HepG2 (cell line): ENCODE data around the gene GOLGA6L22. TPM values are rescaled to one million over a fixed set of nuclear protein-coding genes. Genes with fewer than 3 reads are reported as not detected.
"Not testable (repeated sequence)": the region's sequence is repeated elsewhere in the genome, so short reads cannot be mapped to it uniquely, and the experiment has no call there.

ENCODE experiments used
- ATAC-seq: fragments of 200-7000 bp; cut with Tn5 transposase; 3 replicates; pipeline ENCODE4 v1.9.1; 2020; ENCODE audit warnings: mild to moderate bottlenecking, moderate library complexity
- BruUV-seq: library from RNA; stranded (reverse); fragments of 400-500 nt; replicated peaks from 2 replicates; lab custom pipeline; 2021; lab: Mats Ljungman, UMichigan
- CTCF ChIA-PET: fragments of 300-600 bp; formaldehyde crosslinking; extraction: SDS; loops from one replicate; lab custom pipeline; 2021; ENCODE audit warnings: low total read pairs, inconsistent platforms, low intra/inter-chr PET ratio; lab: Yijun Ruan, JAX
- POLR2A ChIA-PET: fragments of 350-600 bp; sonication (Branson Sonifier 250); formaldehyde crosslinking; loops from one replicate; lab custom pipeline; 2020; ENCODE audit warnings: antibody characterized with exemption, inconsistent platforms; lab: Yijun Ruan, JAX
- DNase-seq: peaks from one replicate; pipeline ENCODE4 v3.0.0-alpha.2; 2015; ENCODE audit warnings: low spot score
- FAIRE-seq: peaks from 3 replicates; lab custom pipeline; 2011; peaks lifted over from hg19 to GRCh38; lab: Jason Lieb, UNC
- H2AFZ ChIP-seq: one replicate; pipeline ENCODE4 v1.6.1; 2011; ENCODE audit warnings: low read length, inconsistent platforms
- H3K27ac ChIP-seq: fragments of 300-600 bp; 3 replicates; pipeline ENCODE4 v1.8.0; 2011; ENCODE audit warnings: mixed run types, mild to moderate bottlenecking, mixed read lengths, low read length, inconsistent platforms; ENCODE audit not compliant: insufficient read depth; ENCODE audit errors: extremely low read length
- H3K27me3 ChIP-seq, 2 experiments: fragments of 200-600 bp in 1 of 2; 2 replicates in 1 of 2; 3 replicates in 1 of 2; pipeline versions ENCODE4 v1.6.0 to v1.8.0; 2011; ENCODE audit warnings: low read length in 2 of 2, mild to moderate bottlenecking in 2 of 2, moderate library complexity in 2 of 2, inconsistent platforms in 1 of 2; ENCODE audit not compliant: insufficient read depth in 2 of 2, control insufficient read depth in 1 of 2
- H3K36me3 ChIP-seq, 2 experiments: fragments of 200-600 bp in 1 of 2; replicated peaks in 1 of 2; 2 replicates in 1 of 2; 3 replicates in 1 of 2; pipeline versions ENCODE4 v1.5.1 to v1.8.0; 2011; ENCODE audit warnings: low read length in 2 of 2, inconsistent platforms in 1 of 2; ENCODE audit not compliant: insufficient read depth in 2 of 2, control insufficient read depth in 1 of 2
- H3K4me1 ChIP-seq: 2 replicates; pipeline ENCODE4 v1.5.1; 2012; ENCODE audit warnings: low read length, inconsistent platforms; ENCODE audit not compliant: insufficient read depth
- H3K4me2 ChIP-seq: 2 replicates; pipeline ENCODE4 v1.6.0; 2011; ENCODE audit warnings: low read depth, low read length, inconsistent platforms
- H3K4me3 ChIP-seq, 3 experiments: fragments of 200-600 bp in 1 of 3; sonication (generic), shearing (Covaris generic) in 1 of 3; replicated peaks in 1 of 3; 2 replicates each; pipeline ENCODE4 v1.5.1; 2011 to 2016; ENCODE audit warnings: low read length in 3 of 3, inconsistent platforms in 2 of 3, low read depth in 2 of 3, mild to moderate bottlenecking in 2 of 3, control low read depth in 1 of 3, mixed read lengths in 1 of 3; ENCODE audit not compliant: insufficient read depth in 1 of 3
- H3K79me2 ChIP-seq: one replicate; pipeline ENCODE4 v1.6.1; 2011; ENCODE audit warnings: low read length, inconsistent platforms; ENCODE audit not compliant: insufficient read depth
- H3K9ac ChIP-seq: 2 replicates; pipeline ENCODE4 v1.6.0; 2011; ENCODE audit warnings: mild to moderate bottlenecking, low read depth, low read length, inconsistent platforms; ENCODE audit not compliant: insufficient read depth
- H3K9me3 ChIP-seq: 2 replicates; pipeline ENCODE4 v1.5.1; 2012; ENCODE audit warnings: mild to moderate bottlenecking, low read length
- H4K20me1 ChIP-seq: 2 replicates; pipeline ENCODE4 v1.6.0; 2011; ENCODE audit warnings: inconsistent platforms, mild to moderate bottlenecking, low read length, moderate library complexity; ENCODE audit not compliant: insufficient read depth
- GABPA ChIP-seq, 2 experiments: IDR thresholded peaks; 2 replicates each; pipeline ENCODE4 v1.6.1; 2011 to 2016; ENCODE audit warnings: low read depth in 2 of 2, low read length in 1 of 2, missing biosample characterization in 1 of 2, missing genetic modification characterization in 1 of 2
- GABPB1 ChIP-seq: IDR thresholded peaks from 2 replicates; pipeline ENCODE4 v1.6.1; 2016; ENCODE audit warnings: mild to moderate bottlenecking, missing genetic modification reagents, moderate library complexity, missing compliant biosample characterization
- KMT2B ChIP-seq: IDR thresholded peaks from 2 replicates; pipeline ENCODE4 v1.6.1; 2016; ENCODE audit warnings: missing genetic modification reagents, missing compliant biosample characterization
- MAX ChIP-seq: IDR thresholded peaks from 2 replicates; pipeline ENCODE4 v1.6.1; 2012; ENCODE audit warnings: inconsistent platforms
- PHF8 ChIP-seq: sonication (generic); formaldehyde crosslinking; IDR thresholded peaks from 2 replicates; pipeline ENCODE4 v1.5.0; 2020; ENCODE audit warnings: missing genetic modification reagents
- POLR2A ChIP-seq, 2 experiments: IDR thresholded peaks; 2 replicates each; pipeline ENCODE4 v1.6.1; 2011; ENCODE audit warnings: low read depth in 2 of 2, low read length in 2 of 2, mild to moderate bottlenecking in 1 of 2, moderate library complexity in 1 of 2; ENCODE audit not compliant: insufficient read depth in 1 of 2
- POLR2G ChIP-seq: fragments of 200-400 bp; formaldehyde crosslinking; IDR thresholded peaks from 2 replicates; pipeline ENCODE4 v1.6.1; 2018; ENCODE audit warnings: mild to moderate bottlenecking, low read depth, low read length, moderate library complexity
- RBFOX2 ChIP-seq: fragments of 200-400 bp; formaldehyde crosslinking; IDR thresholded peaks from 2 replicates; pipeline ENCODE4 v1.6.1; 2017; ENCODE audit warnings: low read depth, mild to moderate bottlenecking, low read length
- SALL1 ChIP-seq: sonication (generic); formaldehyde crosslinking; IDR thresholded peaks from 2 replicates; pipeline ENCODE4 v1.8.0; 2022; ENCODE audit warnings: mild to moderate bottlenecking, missing genetic modification reagents
- TAF1 ChIP-seq: sonication (generic); formaldehyde crosslinking; IDR thresholded peaks from 2 replicates; pipeline ENCODE4 v1.4.0; 2020; ENCODE audit warnings: missing genetic modification reagents
- ZFX ChIP-seq: sonication (generic); formaldehyde crosslinking; IDR thresholded peaks from 2 replicates; pipeline ENCODE4 v1.4.0; 2020; ENCODE audit warnings: mild to moderate bottlenecking, low read depth, missing genetic modification reagents, moderate library complexity
- ZFY ChIP-seq: sonication (generic); formaldehyde crosslinking; IDR thresholded peaks from 2 replicates; pipeline ENCODE4 v1.4.0; 2020; ENCODE audit warnings: missing genetic modification reagents
- ZNF205 ChIP-seq: IDR thresholded peaks from 2 replicates; pipeline ENCODE4 v1.6.1; 2018; ENCODE audit warnings: missing biosample characterization, missing genetic modification reagents
- ZNF263 ChIP-seq: sonication (generic); formaldehyde crosslinking; IDR thresholded peaks from 2 replicates; pipeline ENCODE4 v1.4.0; 2020; ENCODE audit warnings: missing genetic modification reagents
- ZNF687 ChIP-seq: sonication (generic); formaldehyde crosslinking; IDR thresholded peaks from 2 replicates; pipeline ENCODE4 v1.5.1; 2020; ENCODE audit warnings: mild to moderate bottlenecking, missing genetic modification reagents, moderate library complexity
- WGBS: methylation state at CpG from one replicate; pipeline ENCODE4 v1.1.6; 2017; ENCODE audit warnings: low lambda C conversion rate; 5-methylcytosine and 5-hydroxymethylcytosine counted together
- in situ Hi-C: cut with HindIII; loops from 2 replicates; pipeline ENCODE4 v1.10.0; 2017; ENCODE audit warnings: low pct_unique_long_range_greater_than_20kb; ENCODE audit not compliant: extremely low pct_ligation_motif_present
- intact Hi-C: fragments of 100-400 bp; cut with micrococcal nuclease; formaldehyde crosslinking; loops from one replicate; pipeline ENCODE4 v1.10.0; 2022; ENCODE audit not compliant: unreplicated experiment
- polyA plus RNA-seq, 8 experiments: library from polyadenylated mRNA; depleted of rRNA in 3 of 8; stranded (reverse) in 7 of 8; unstranded in 1 of 8; fragments of >200 nt; fragmentation: Illumina TruSeq in 4 of 8; extraction: Trizol in 4 of 8; gene quantifications; 2 replicates each; pipeline versions ENCODE4 v1.2.1 to v1.2.3, GENCODE V29; 2011 to 2016; ENCODE audit warnings: low read depth in 4 of 8, missing spikeins in 1 of 8, mixed read lengths in 1 of 8; ENCODE audit not compliant: insufficient read depth in 1 of 8
- total RNA-seq, 5 experiments: library from RNA; depleted of rRNA; stranded (reverse); fragments of >200 nt; fragmentation: Illumina TruSeq; extraction: Trizol; gene quantifications; 2 replicates each; pipeline ENCODE4 v1.2.3, GENCODE V29; 2016; ENCODE audit warnings: low read depth in 1 of 5

The GOLGA6L22 gene
- total and polyA plus RNA-seq, 2 of the 13 experiments (the other 11 are each of a cell fraction or from before 2014, with no cell fraction given), result not detected

DNA sequence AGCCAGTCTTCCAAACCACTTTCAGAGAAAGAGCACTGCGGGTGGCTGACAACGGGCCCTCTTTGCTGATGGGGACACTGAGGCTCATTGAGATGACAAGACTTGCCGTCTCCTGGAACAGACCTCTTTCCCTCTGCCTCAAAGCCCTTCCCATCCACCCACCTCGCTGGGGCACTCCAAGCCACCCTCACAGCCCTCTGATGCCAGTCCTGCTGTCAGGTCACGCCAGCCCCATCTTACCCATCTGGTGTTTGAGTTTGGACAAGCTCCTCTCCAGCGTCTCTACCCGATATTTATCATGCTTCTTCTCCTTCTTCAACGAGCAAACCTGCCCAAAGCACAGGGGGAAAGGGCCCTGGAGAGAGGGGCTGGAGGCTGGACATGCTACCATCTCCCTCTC is 27.0 kb upstream of the GOLGA6L22 start:
- H3K27ac ChIP-seq, H3K79me2 ChIP-seq, in situ Hi-C loops, POLR2A ChIA-PET, H3K4me3 ChIP-seq, H3K9me3 ChIP-seq, CTCF ChIA-PET, FAIRE-seq, H3K4me2 ChIP-seq, H2AFZ ChIP-seq, H3K4me1 ChIP-seq, H3K9ac ChIP-seq, H3K27me3 ChIP-seq, BruUV-seq, H4K20me1 ChIP-seq, ATAC-seq, H3K36me3 ChIP-seq, DNase-seq, intact Hi-C loops: not testable (repeated sequence)
- 44% methylated on average over 3 of the region's 8 CpGs for WGBS

- H4K20me1 ChIP-seq; FAIRE-seq; H3K79me2 ChIP-seq; H2AFZ ChIP-seq; H3K27me3 ChIP-seq; POLR2A ChIA-PET; H3K36me3 ChIP-seq; H3K9me3 ChIP-seq; CTCF ChIA-PET; H3K4me1 ChIP-seq; in situ Hi-C loops; BruUV-seq; intact Hi-C loops; H3K4me2 ChIP-seq; ATAC-seq; TF ChIP-seq GABPA (CRISPR knock-in tag; IDR thresholded peaks at IDR 0.05; ENCODE audit: low read depth): not testable (repeated sequence)
- peak overlapping the region in 2 of 3 experiments; percentile 49 to 52; a peak in 3 of 6 replicates for H3K4me3 ChIP-seq
- WGBS, result no CpG with 5 or more reads among the region's 86 CpGs
- peak overlapping the region; percentile 49; the same call in 1 of the 2 replicates for H3K9ac ChIP-seq
- H3K27ac ChIP-seq, result peak overlapping the region; percentile 60
- DNase-seq, result peak; percentile 1
- TF ChIP-seq ZFX (CRISPR knock-in tag) (peak; percentile 53), ZNF263 (CRISPR knock-in tag) (0 out of 2 replicates have a peak, but pooled peaks have one; percentile 24), POLR2G (peak; percentile 46), POLR2A (IDR thresholded peaks at IDR 0.05; ENCODE audit: insufficient read depth in 1 of 2, low read depth in 2 of 2, low read length in 2 of 2) (peak in 1 of 2 experiments; percentile 63; a peak in 2 of 4 replicates), GABPA (IDR thresholded peaks at IDR 0.05; ENCODE audit: low read depth, low read length) (0 out of 2 replicates have a peak, but pooled peaks have one; percentile 13), KMT2B (0 out of 2 replicates have a peak, but pooled peaks have one; percentile 22), MAX (peak; percentile 35; the same call in 1 of the 2 replicates), RBFOX2 (peak; percentile 65), TAF1 (CRISPR knock-in tag) (peak; percentile 56), ZNF205 (CRISPR knock-in tag) (peak; percentile 96), SALL1 (CRISPR knock-in tag) (peak; percentile 38; the same call in 1 of the 2 replicates), ZNF687 (CRISPR knock-in tag) (peak; percentile 69), GABPB1 (peak; percentile 76), PHF8 (peak; percentile 64), ZFY (CRISPR knock-in tag) (peak; percentile 46; the same call in 1 of the 2 replicates)
These were observed 35.9 kb downstream of the GOLGA6L22 start for GRCh38 chr15:22494490-22495113.
